Activated CD4-positive, alpha-beta T cell treated with anti-CD3 and anti-CD28 coated beads, Interleukin-2, amount 50 U/mL, for 24 hours (primary cell): Measurements from ENCODE around the gene HSD11B1.
A peak's percentile ranks its signal among the peaks of the same experiment; 100 is the strongest.

Source experiments
- DNase-seq, 2 donors: peaks; one replicate each; pipeline ENCODE4 v3.0.0-alpha.2; 2020; ENCODE audit warnings: low read depth in 1 of 2, low spot score in 1 of 2

The HSD11B1 gene

GRCh38 chr1:209704584-209704983 is at the start of gene HSD11B1:
Gene HSD11B1, plus strand, starts transcription at chr1:209704846. Its CDS starts 97 bp downstream, at chr1:209704943.
- DNase-seq: no peak

GRCh38 chr1:209655411-209656231 is 49.0 kb upstream of the HSD11B1 start:
- no peak for DNase-seq

- no peak for DNase-seq
Observed at GRCh38 chr1:209657140-209657879, 47.3 kb upstream of the HSD11B1 start.

DNA sequence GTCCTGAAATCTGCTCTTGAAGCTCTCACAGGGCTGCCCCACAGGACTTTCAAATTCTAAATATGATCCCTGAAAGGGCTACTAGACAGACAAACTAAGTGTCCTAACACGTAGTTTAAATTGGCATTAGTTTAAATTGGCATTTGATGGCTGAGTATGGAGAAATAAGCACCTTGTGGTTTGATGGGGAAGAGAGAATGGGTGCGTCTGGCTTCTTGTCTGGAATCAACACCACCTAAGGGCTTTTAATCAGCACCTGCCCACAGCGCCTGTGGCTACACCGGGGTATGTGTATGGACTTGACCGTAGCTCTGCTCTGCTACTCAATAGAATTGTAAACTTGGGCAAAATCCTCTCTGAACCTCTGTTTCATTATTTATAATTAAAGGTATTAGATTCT is 46.7 kb upstream of the HSD11B1 start:
- no peak for DNase-seq

DNA sequence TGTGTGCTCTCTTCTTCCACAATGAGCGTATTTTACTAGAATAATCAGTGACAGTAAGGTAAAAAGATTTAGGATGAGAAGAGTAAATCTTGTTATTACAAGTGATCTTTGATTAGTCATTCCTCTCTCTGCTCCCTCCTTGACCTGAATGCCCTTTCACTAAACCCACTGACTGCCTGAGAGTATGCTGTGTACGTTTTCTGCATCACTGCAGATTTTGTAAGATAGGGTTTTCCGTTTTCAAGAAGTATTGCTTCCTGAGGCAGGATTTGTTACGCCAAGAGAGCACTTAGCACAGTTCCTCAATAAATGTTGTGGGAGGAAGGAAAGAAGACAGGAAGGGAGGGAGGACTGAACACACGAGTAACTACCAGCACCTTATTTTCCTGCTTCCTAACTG is 44.7 kb upstream of the HSD11B1 start:
- DNase-seq: no peak

DNA sequence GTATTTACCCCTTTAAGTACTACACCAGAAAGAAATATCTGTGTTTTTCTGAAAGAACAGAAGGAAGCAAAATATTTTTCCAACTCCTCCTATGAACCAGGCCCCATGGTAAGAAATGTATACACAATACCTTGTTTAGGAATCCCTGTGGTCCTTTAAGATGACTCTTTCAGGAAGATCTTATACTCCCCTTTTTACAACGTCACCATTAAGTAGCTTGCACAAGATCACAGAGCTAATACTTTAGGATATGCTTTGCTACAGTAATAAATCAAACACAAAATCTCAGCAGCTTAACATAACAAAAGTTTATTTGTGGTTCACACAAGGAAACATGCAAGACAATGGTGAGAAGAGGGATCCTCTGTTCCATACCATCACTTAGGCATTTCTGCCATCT is 43.6 kb upstream of the HSD11B1 start:
- no peak for DNase-seq

DNA sequence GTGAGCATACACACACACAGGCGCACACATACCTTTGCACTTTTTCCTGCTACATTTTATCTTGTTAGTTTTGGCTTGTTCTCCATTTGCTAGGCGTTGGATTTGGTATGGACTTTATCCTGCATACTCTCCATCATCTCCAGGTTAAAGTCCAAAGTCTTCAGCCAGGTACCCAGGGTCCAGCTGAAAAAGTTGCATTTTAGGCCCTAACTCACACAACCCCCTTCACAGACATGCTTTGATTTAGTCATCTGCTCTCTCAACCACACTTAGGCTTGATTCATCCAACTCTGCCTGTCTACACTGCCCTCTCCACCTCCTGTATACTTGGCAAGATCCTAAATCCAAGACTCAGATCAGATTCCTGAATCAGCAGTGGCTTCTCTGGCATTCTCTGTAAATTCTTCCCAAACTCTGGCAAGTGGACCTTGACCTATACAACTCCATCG is 41.7 kb upstream of the HSD11B1 start:
- DNase-seq: no peak

GRCh38 chr1:209667103-209667502 is 37.5 kb upstream of the HSD11B1 start:
- DNase-seq: no peak

GRCh38 chr1:209667708-209668107 is 36.9 kb upstream of the HSD11B1 start:
- DNase-seq: no peak

GRCh38 chr1:209670441-209671082 is 34.1 kb upstream of the HSD11B1 start:
- DNase-seq: no peak

DNA sequence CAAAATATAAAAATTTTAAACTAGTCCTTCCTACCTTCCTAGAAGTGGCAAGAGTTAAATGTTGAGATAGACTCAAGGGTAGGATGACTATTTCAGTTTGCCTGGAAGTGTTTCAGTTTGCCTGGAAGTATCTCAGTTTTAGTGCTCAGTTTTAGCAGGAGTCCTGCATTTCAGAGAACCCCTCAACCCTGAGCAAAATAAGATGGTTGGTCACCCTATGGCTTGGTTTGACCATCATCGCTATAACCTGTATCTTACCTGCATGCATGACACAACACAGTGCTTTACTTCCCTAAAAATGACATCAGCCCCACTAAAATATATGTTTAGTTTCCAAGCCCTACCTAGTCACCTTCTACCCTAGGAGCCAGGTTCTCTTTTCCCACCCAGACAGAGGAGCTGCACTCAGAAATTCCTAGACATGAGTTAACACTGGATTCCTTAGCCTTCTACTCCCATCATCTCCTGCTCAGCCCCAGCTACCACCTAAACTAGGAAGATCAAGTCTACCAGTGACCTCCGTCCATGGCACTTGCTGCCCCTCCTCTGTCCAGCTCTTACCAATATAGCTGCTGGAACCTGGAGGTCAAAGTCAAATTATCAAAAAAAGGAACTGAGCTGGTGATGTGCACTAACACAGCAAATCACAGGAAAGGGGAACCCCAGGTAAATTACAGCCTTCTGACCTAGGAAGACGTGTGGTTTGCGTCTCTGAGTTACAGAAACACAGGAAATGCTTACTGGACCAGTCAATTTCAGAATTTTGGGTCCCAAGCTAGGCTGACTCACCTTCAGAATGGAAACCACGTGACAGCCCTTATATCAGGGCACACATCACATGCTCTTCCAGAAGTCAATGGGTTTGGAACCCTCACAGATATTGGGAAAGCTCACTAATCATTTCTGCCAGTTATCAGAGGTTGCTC is 31.7 kb upstream of the HSD11B1 start:
- DNase-seq: peak in 1 of 2 donors; percentile 19

DNA sequence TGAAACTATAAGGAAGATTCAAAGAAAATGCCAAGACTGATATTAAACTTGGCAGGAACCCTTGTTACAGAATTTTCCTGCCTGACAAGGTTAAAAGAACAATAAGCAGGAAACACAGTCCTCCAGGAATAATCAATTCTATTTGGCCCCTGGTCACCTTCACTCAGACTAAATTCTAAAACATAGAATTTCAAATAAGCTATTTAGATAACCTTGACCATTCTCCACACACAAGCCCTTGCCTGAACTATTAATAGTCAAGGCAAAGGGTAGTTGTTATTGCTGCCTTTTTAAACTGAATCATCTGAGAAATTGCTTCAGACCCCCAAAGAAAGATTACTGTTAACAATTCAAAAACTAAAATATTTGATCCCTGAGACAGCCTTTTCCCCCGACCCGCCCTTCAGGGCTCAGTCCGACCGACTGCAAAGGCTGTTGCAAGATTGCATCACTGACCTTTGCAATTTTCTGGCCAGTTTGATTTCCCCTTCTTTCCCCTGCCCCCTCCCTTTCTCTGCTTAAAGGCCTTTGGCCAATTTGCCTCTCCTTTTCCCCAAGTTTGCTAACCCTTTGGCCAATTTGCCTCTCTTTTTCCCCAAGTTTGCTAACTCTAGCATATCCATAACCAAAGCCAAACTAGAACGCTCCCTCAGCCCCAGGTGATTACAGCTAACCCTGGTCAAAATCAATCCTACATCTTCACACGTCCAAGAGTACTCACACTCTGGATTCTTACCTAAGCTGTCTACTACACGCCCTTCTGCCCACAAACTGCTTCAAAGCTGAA is 30.8 kb upstream of the HSD11B1 start:
- DNase-seq: no peak

DNA sequence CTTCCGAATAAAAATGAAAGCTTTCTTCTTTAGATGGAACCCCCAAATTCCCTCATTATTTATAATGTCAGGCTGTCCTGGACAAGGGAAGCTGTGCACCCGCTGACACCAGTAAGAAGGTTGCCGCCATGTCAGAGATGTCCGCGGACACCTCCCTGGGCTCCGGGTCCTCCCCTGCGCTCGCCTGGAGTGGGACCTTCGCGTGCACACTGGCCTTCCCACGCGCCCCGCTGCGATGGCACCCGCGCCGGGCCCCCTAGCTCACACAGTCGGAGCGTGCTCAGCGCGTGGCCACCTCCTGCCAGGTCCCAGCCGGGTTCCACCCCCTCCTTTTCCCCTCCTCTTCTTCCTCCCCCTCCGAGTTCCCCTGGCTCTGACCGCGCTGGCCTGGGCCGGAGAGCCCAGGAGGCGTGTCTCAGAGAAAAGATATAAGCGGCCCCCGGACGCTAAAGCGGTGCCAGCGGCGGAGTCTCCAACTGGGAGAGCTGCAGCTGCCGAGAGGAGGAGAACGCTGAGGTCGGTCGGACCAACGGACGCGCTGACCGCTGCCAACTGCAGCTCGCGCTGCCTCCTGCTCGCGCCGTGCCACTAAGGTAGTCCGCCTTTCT is 29.6 kb upstream of the HSD11B1 start, which contains the start of gene G0S2:
G0S2 (plus strand) TSS at position 456 of the 608 bp plus-strand sequence. CDS start 273 bp downstream, outside the sequence.
- DNase-seq: peak in 1 of 2 donors; percentile 5

DNA sequence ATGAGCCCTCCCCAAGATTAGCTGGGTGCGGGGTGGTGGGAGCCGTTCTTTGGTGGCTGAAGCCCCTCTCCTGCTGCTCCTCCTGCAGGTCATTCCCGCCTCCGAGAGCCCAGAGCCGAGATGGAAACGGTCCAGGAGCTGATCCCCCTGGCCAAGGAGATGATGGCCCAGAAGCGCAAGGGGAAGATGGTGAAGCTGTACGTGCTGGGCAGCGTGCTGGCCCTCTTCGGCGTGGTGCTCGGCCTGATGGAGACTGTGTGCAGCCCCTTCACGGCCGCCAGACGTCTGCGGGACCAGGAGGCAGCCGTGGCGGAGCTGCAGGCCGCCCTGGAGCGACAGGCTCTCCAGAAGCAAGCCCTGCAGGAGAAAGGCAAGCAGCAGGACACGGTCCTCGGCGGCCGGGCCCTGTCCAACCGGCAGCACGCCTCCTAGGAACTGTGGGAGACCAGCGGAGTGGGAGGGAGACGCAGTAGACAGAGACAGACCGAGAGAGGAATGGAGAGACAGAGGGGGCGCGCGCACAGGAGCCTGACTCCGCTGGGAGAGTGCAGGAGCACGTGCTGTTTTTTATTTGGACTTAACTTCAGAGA is 29.0 kb upstream of the HSD11B1 start:
- DNase-seq: no peak

GRCh38 chr1:209678981-209679539 is 25.6 kb upstream of the HSD11B1 start:
- no peak for DNase-seq

DNA sequence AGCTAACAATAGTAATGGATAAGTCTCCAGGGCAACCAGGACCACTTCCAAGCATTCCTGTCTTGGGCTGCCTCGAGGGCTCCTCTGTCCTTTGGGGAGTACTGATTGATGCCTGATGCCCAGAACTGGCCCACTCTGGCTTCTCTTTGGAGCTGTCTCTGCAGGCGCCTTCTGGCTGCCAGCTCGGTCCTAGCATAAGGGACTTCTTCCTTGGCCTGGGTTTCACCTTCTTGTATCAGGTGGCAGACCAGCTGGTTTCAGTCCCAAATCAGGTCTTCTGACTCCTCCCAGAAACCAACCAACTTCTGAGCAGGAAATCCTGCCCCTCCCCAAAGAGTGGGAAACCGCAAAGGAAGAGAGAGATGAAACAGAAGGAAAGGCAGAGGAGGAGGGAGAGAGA is 18.8 kb upstream of the HSD11B1 start:
- no peak for DNase-seq

DNA sequence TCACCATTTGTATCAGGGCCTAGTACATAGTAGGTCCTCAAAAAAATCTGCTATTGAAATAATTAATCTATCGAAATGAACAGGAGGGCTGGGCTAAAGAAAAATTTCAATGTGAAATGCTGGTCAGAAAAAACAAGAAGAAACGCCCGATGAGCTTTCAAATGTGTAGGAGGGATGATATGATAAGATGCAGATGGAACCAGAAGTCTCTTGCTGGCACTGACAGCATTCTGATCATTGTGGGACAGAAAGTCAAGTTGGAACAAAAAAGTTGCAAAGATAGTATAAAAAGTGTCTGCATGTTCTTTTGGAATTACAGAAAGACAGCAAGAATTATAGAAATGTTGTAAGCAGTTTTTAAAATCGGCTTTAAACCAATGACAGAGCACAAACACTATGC is 18.3 kb upstream of the HSD11B1 start:
- no peak for DNase-seq

DNA sequence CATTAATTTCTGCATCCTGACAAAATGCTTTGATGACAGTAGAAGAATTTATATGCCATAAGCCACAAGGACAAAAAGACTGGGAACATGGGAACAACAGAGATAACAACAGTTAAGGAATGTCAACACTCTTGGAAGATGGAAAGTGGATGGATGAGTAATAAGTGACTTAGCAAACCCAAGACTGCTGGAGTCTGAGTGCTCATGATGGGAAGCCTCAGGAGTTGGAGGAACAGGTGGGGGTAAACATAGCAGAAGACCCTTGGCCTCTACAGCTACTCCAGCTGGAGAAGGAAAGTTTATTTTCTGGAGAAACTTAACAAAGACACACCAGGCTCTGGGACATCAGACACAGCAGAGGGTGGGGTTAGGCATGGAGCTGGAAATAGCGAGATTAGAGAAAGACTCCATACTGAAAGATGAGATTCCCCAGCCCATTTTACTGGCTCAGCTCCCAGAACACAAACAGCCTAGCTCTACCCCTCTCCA is 15.9 kb upstream of the HSD11B1 start:
- no peak for DNase-seq

DNA sequence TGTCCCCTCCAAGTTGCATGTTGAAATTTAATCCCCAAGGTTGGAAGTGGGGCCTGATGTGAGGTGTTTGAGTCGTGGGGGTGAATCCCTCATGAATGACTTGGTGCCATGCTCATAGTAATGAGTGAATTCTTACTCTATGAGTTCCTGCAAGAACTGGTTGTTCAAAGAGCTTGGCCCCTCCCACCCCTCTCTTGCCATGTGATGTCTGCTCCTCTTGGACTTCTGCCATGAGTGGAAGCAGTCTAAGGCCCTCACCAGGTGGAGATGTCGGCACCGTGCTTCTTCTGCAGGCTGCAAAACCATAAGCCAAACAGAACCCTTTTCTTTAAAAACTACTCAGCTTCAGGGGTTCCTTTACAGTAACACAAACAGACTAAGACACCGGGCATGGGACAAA is 15.2 kb upstream of the HSD11B1 start:
- DNase-seq: no peak
